ENCODE results near the gene TAGLN3.

TAGLN3 gene

DNA sequence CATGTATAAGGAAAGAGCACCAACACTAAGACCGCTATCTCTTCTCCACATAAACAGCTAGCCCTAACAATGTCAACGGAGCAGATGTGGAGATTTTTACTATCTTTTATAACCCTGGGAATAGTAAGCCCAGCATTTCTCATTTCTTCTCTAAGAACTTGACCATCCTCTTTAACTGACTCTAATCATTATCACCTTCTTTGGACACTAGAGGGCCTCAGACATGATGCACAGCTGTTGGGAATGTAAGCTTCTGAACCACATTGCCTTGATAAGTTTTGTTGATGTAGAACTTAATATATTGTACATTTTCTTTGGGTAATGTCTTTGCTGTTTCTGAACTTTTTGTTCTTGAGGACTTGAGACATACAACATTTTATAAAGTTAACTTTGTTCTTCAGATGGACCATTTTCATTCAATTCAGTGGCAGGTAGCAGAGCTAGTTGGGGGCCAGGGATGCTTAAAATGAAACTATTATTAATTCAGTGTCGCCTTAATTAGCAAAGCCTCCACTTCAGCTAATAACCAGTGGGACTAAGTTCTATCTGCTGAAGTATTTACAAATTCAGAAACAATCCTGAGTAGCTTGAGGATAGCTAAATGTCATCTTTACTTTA, 9.6 kb upstream of the TAGLN3 start:
- peak; percentile 76 for TF ChIP-seq CTCF (IDR thresholded peaks at IDR 0.05; ENCODE audit: low read depth, low read length)
- no peak for DNase-seq (ENCODE audit: extremely low read depth, low read depth)

GRCh38 chr3:111993038-111993437, 5.7 kb upstream of the TAGLN3 start:
- no peak for TF ChIP-seq CTCF (IDR thresholded peaks at IDR 0.05; ENCODE audit: low read depth, low read length)
- no peak for DNase-seq (ENCODE audit: extremely low read depth, low read depth)

GRCh38 chr3:111999484-112000324, 982 bp downstream of the TAGLN3 start:
- DNase-seq (ENCODE audit: extremely low read depth, low read depth) = no peak

DNA sequence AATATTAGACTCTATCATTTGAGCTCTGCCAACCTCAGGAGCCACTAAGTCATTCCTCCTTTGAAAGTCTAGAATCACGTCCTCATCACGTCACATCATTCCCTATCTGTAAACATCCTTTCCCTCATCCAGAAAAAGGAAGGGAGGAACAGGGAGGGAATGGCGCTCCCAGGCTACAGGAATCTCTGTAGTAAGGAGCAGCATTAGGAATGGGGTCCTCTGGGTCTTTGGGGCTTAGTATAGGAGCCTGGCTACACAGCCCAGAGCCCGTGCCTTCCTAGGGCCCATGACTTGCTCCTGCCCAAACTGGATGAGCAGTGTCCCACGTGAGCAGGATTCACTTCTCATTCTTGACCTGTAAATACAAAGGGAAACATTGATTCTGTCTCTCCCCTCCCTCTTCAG, 1.6 kb downstream of the TAGLN3 start:
- TF ChIP-seq CTCF (IDR thresholded peaks at IDR 0.05; ENCODE audit: low read depth, low read length) = no peak
- DNase-seq (ENCODE audit: extremely low read depth, low read depth) = no peak

More at GRCh38 chr3:111999484-112000324, 982 bp downstream of the TAGLN3 start:
- no peak for TF ChIP-seq CTCF (IDR thresholded peaks at IDR 0.05; ENCODE audit: low read depth, low read length)

DNA sequence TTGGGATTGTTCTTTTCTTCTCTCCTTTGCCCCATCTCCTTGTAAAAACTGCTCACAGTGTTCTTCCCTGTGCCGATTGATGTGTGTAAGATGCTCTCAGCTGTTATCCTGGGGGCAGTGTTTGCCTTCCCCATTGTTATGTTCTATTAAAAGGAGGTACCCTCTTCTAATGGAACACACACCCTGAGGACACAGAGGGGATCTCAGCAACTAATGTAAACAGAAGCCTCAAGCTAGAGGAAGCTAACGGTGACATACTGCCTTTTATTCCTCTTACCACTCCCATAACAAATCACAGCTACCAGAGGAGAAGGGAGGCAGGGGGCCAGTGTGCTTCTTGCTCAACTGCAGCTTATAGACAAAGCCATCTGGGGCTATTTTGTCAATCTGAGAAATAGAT, 2.2 kb downstream of the TAGLN3 start:
- no peak for DNase-seq (ENCODE audit: extremely low read depth, low read depth)
- no peak for TF ChIP-seq CTCF (IDR thresholded peaks at IDR 0.05; ENCODE audit: low read depth, low read length)

DNA sequence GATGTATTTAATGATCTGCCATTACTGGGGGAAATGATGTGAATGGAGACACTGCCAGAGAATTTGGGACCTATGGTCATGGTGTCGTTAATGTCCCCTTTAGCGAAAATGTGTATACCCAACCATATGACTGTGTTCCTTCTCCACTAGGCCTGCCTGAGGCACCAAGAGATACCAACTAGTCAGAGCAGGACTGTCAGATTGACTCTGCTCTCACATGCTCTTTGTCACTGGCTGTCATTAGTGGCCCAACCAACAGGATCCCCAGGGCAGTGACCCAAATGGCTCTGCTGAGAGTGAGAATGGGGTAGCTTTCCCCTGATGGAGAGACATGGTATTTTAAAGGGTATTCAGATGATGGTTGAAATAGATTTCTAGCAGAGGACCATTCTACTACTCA, 2.8 kb downstream of the TAGLN3 start:
- no peak for DNase-seq (ENCODE audit: extremely low read depth, low read depth)
- no peak for TF ChIP-seq CTCF (IDR thresholded peaks at IDR 0.05; ENCODE audit: low read depth, low read length)

Data from AG09319 (cell line).